GM21737 (cell line): Measurements from ENCODE around the gene HOXA7.

Experiments
- ATAC-seq: cut with Tn5 transposase; IDR thresholded peaks from one replicate; pipeline ENCODE4 v1.9.1; 2021; ENCODE audit warnings: mild to moderate bottlenecking, moderate library complexity; ENCODE audit not compliant: unreplicated experiment

The HOXA7 gene

DNA sequence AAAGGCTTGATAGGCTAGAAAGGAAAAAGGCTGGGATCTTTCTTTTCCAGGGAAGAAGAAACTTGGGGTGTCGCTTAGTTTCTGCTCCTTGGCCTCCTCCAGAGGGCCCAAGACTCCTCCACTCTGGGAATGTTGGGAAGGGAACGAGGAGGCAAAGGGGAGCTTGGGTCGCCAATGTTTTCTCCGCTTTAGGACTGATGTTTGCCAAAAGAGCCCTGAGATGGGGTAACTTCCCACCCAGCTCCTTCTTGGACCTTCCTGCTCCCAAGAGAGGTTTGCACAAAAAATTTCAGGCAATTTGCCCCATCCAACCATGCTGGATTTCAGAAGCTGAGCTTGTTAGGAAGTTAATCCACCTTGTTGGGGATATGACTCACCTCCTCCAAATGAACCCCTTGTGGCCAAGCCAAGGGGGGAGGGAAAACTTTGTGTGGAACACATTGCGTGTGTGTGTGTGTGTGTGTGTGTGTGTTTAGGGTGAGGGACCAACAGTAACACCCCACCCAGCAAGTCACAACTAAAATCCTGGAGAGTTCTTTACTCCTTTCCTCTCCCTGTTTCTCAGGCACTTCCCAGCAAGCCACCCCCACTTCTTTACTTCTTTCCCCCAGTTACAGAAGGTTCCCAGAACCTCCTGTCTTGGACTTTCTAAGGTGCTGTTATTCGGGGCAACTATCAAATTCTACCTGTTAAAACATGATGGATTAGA, 45.3 kb downstream of the HOXA7 start:
- ATAC-seq = no peak

DNA sequence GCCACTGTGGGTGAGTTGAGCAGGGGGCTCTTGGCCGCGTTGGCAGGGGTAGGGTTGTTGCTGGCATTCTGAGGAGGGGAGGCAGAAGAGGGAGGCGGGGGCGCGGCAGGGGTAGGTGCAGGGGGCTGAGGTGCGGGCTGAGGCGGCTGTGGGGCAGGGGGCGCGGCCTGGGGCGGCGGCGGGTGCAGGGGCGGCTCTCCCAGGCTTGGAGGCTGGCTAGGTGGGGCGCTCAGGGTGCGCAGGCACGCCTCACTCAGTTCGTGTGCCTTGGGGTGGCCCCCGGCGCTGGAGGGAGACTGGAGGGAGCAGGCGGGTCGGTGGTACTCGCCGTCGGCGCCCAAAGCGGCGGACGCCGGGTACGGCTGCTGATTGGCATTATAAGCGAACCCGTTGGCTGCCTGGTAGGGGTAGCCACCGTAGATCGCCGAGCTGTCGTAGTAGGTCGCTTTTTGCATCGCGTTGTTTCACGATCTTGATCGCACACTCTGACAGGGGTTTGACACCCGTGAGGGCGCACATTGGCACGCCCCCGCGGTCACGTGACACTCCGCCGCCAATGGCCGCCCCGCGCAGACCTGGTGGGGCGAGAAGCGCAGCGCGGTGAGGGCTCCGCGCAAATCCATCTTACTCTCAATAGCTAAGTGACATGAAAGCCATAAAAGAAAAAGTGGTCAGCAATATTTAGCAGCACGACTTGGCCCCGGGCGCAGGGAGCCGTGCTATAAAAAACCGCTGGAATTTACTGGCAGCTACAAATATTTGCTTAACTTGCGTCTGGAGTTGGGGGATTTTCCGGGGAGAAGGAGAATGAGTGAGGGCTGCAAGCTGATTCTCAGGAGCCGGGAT, 46.1 kb downstream of the HOXA7 start:
- no peak for ATAC-seq

DNA sequence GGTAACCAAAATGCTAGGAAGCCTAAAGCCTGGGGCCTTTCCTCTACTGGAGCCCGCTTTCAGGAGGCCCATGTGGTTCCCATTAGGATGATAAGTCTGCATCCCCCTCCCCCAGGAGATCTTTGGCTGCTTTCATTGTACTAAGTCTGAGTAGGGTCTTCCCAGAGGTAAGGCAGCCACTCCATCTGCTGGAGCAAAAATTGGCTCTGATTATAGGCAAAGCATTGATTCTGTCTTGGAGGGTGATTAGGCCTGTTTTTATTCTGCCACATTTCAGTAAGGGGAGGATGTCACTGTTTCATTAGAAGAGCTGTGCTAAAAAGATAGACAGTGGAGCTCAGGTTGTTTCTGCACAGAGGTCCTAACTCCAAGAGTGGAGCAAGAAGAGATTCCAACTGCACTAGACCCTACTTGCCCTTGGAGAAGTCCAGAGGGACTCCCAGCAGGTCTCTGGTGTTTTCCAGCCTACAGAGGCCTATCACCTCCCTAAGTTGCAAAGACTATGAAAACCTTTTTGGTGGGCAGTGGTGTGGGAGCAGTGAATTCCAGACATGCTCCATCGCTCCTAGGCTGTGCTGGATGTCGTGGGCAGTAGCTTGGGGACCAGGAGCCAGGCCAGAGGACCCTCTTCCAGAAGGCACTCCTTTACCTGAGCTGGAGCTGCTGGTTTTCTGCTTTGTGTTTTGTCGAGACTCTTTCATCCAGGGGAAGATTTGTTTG, 46.8 kb downstream of the HOXA7 start:
- ATAC-seq = no peak

DNA sequence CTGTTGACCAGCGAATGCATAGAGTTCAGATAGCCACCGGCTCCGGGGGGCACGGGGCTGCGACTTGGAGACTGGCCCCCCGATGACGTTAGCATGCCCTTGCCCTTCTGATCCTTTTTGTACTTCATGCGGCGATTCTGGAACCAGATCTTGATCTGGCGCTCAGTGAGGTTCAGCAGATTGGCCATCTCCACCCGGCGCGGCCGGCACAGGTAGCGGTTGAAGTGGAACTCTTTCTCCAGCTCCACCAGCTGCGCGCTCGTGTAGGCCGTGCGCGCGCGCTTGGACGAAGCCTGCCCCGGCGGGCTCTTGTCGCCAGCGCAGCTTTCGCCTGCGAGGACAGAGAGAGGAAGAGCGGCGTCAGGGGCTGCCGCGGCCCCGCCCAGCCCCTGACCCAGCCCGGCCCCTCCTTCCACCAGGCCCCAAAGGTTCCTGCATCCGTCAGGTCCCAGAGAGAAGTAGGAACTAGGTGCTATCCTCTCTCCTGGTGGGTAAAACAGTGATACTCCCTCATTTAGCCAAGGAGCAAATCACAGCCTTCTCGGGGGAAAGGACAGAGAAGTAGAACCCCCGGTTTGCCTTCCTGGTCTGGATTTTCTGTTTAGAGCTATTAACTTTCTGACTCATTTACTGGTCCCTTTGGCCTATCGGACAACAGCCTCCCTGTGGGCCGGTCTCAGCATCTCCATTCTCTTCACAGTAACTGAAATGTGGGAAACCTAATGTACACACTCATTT, 47.9 kb downstream of the HOXA7 start:
- no peak for ATAC-seq

DNA sequence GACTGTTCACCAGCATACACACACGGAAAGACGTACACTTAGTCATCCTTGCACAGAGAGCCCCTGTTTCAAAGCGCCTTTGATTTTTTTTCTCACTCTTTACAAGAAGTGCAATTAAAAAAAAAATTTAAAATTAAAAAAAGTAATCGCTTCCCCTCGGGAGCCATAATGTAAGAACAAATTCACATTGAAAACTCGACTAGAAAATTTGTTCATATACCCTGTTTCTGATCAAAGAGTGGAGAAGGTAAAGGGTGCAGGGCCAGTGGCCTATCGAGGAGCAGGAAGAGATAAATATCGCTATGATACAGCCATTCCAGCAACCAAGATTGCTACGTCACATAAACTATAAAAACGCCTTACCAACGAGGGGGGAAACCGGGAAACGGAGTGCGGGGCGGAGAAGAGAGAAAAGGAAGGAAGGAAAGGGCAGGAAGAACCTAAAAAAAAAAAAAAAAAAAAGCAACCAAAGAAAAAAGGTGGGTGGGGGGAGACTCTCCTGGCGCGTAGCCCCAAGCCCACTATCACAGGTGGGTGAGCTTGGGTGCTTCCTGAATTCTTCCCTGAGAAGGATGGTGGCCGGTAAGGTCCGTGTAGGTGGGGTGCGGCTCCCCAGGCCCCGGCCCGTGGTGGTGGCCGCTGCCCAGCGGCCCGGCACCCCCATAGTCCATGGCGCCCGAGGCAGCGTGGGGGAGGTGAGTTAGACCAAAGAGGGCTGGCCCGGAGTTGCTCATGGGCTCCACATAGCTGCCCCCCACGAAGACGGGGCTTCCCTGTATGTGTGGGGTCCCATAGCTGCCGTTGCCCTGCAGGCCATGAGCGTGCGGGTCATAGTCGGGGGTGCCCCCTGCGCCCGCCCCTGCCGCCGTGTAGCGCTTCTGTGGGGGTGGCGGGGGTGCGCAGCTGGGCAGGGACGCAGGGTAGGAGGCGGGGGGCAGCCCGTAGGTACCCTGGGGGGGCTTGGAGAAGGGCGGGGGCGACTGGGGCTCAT, 48.8 kb downstream of the HOXA7 start:
- no peak for ATAC-seq

DNA sequence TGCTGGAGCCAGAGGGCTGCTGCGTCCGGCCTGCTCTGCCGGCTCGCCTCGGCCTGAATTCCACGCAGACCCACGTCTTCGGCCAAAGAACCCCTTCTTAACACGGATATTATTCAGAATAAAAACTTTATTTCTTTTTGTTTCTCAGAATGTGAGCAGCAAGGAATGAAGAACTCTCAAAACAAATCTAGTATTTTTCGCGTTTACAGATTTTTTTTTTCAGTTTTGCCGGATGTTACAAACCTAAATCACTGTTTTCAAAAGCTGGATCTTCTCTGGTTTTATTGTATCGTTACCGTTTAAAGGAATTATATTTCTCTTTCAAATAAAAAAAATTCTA, 49.6 kb downstream of the HOXA7 start:
- no peak for ATAC-seq

DNA sequence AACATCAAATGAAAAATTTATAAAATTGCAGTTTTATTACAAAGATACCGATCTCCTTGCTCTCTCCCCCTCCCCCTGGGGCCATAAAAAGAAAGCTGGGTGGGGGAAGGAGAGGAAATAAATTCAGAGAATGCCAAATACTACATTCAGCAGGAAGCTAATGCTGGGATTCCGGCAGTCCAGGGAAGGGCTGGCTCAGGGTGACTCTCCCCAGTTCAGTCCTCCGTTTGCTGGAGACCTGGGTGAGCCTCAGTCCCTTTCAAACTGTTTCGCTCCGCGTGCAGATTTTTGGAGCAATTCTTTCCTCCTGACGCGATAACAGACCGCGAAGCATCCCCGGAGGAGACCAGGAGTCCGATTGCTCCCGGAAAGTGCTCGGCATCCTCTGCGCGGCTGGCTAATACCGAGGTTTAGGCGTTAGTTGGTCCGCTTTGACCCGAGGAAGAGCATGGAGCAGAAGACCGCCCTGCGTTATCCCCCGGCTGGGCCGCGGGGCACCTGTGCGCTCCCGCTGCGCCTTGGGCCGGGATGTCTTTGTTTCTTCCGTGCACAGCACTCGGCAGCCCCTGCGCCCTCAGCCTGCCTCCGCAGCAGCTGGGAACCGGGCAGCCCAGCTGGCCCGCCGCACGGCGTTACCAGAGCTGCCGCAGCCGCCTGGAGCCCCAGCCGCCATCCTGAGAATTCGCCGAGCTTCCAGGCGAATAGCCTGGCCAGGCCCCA, 50.1 kb downstream of the HOXA7 start:
- no peak for ATAC-seq

DNA sequence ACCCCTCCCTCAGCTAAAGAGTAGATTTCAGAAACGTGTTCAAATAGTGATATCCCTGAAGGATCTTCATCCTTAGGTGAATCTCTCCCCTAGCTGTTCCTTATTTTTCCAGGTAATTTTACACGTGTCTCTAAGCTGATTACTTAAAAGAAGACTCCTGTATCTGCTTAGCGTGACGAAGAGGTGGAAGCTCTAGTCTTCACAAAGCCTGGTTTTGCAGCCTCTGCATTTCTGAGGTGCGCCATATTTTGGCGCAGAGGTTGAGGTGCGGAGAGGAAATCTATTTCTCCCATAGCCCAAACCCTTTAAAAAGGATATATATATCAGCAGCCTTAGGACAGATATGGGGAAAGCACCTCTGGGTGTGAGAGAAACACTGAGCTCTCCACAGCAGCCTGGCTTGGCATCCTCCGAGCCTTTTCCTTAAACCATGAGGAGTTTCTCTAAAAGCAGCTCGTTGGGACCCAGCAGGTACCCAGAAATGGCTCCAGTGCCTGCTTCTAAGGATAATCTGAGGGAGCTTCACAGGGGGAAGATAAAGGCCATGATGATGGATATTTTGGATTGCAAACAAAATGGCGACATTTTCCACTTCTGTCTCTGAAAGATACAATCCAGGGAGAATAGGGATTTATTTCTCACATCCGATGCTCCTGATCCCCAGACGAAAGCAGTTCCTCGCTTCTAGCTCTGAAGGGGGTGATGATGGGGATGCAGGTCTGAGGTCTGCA, 51.0 kb downstream of the HOXA7 start:
- no peak for ATAC-seq

DNA sequence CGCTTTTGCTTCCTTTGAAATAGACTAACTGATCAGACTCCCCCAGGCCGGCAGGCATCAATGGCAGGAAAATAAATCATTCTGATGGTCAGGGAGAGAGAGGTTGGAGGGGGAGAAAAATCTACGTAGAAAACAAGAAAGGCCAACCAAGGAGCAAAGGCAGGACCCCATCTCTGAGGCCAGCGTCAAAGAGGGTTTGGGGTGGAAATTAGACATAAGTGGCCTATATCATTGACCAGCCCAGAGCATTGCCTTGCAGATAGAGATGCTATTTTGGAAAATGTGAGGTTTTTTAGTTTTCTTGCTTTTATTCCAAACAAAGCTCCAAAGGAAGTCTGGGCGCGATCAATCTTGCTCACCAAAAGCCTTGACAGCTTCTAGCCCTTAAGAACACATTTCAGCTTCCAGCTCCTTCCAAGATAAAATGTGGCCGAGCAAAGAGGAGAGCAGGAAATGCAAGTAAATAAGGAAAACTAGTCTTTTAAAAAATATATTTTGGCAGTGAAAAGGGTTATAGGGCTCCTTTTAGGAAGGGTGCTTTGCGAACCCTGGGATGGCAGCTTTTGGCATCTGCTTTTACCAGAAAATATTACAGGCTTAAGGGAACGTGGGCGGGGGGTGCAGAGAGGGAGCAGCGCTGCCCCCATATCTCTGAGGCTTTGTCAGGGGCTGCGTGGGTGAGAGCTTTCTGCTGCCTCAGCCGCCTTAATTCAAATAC, 52.0 kb downstream of the HOXA7 start:
- no peak for ATAC-seq
